GM21619 (cell line): ENCODE measurements around the gene P4HA1.

ENCODE experiments used
- ATAC-seq: cut with Tn5 transposase; IDR thresholded peaks from one replicate; pipeline ENCODE4 v1.9.1; 2021; ENCODE audit not compliant: unreplicated experiment

P4HA1 gene

GRCh38 chr10:73094986-73095480 lies 1.6 kb downstream of the P4HA1 start:
- no peak for ATAC-seq

- ATAC-seq, result no peak
Measured at GRCh38 chr10:73093922-73094850, 2.5 kb downstream of the P4HA1 start.

GRCh38 chr10:73092830-73093229 lies 3.8 kb downstream of the P4HA1 start:
- no peak for ATAC-seq

- ATAC-seq, result no peak
Measured at GRCh38 chr10:73088304-73088703, 8.4 kb downstream of the P4HA1 start.

GRCh38 chr10:73086816-73087215 lies 9.8 kb downstream of the P4HA1 start:
- no peak for ATAC-seq

GRCh38 chr10:73084209-73084608 lies 12.5 kb downstream of the P4HA1 start:
- ATAC-seq, result no peak

GRCh38 chr10:73083221-73083620 lies 13.4 kb downstream of the P4HA1 start:
- ATAC-seq, result no peak

GRCh38 chr10:73079779-73080541 lies 16.7 kb downstream of the P4HA1 start:
- ATAC-seq, result peak; percentile 76

GRCh38 chr10:73076360-73077183 lies 20.1 kb downstream of the P4HA1 start:
- ATAC-seq, result no peak

GRCh38 chr10:73075829-73076228 lies 20.8 kb downstream of the P4HA1 start:
- no peak for ATAC-seq

- ATAC-seq, result no peak
Measured at GRCh38 chr10:73073627-73074026, 23.0 kb downstream of the P4HA1 start.

GRCh38 chr10:73065441-73065840 lies 31.2 kb downstream of the P4HA1 start:
- ATAC-seq, result no peak

- no peak for ATAC-seq
Measured at GRCh38 chr10:73061743-73062142, 34.9 kb downstream of the P4HA1 start.

- no peak for ATAC-seq
Measured at GRCh38 chr10:73060738-73061635, 35.7 kb downstream of the P4HA1 start.

- no peak for ATAC-seq
Measured at GRCh38 chr10:73060173-73060572, 36.5 kb downstream of the P4HA1 start.

GRCh38 chr10:73058057-73058591 lies 38.5 kb downstream of the P4HA1 start:
- no peak for ATAC-seq

- peak; percentile 97 for ATAC-seq
Measured at GRCh38 chr10:73054286-73054685, 42.4 kb downstream of the P4HA1 start.

GRCh38 chr10:73053275-73053674 lies 43.4 kb downstream of the P4HA1 start:
- no peak for ATAC-seq

GRCh38 chr10:73044378-73045285 lies 52.0 kb downstream of the P4HA1 start:
- no peak for ATAC-seq
